Endothelial cell (in vitro differentiated cells): ENCODE measurements around the gene UBXN4. TPM values are rescaled to one million over a fixed set of nuclear protein-coding genes. Genes with fewer than 3 reads are reported as not detected.

Experiments
- DNase-seq: peaks from one replicate; pipeline ENCODE4 v3.0.0; 2021; ENCODE audit warnings: low spot score
- H3K27ac Mint-ChIP-seq: one replicate; pipeline ENCODE4 v1.8.0; 2021; ENCODE audit warnings: mixed read lengths, inconsistent platforms; ENCODE audit not compliant: unreplicated experiment
- H3K27me3 Mint-ChIP-seq: one replicate; pipeline ENCODE4 v1.8.0; 2021; ENCODE audit warnings: mild to moderate bottlenecking, moderate library complexity, mixed read lengths, inconsistent platforms; ENCODE audit not compliant: unreplicated experiment
- H3K36me3 Mint-ChIP-seq: one replicate; pipeline ENCODE4 v1.8.0; 2021; ENCODE audit warnings: mild to moderate bottlenecking, low read depth, mixed read lengths, inconsistent platforms; ENCODE audit not compliant: unreplicated experiment
- H3K4me1 Mint-ChIP-seq: one replicate; pipeline ENCODE4 v1.8.0; 2021; ENCODE audit warnings: mild to moderate bottlenecking, mixed read lengths, inconsistent platforms; ENCODE audit not compliant: unreplicated experiment
- H3K4me3 Mint-ChIP-seq: one replicate; pipeline ENCODE4 v1.8.0; 2021; ENCODE audit warnings: mild to moderate bottlenecking, mixed read lengths, inconsistent platforms; ENCODE audit not compliant: unreplicated experiment
- H3K9me3 Mint-ChIP-seq: one replicate; pipeline ENCODE4 v1.8.0; 2021; ENCODE audit warnings: mixed read lengths, inconsistent platforms; ENCODE audit not compliant: unreplicated experiment
- total RNA-seq: library from RNA; stranded (reverse); fragmentation: NEBNext Ultra II Directional; extraction: Animal tissue kit (Norgen Biotek cat#: 25700); gene quantifications from one replicate; pipeline ENCODE4 v1.2.1, GENCODE V29; 2021; ENCODE audit not compliant: unreplicated experiment
- TF ChIP-seq, protein P1 (sequence below): fragments of 200-600 bp; sonication (generic); IDR thresholded peaks from one replicate; pipeline ENCODE4 v1.5.0; 2021; ENCODE audit warnings: antibody characterized with exemption; ENCODE audit not compliant: unreplicated experiment

The UBXN4 gene
- total RNA-seq, 1 donor from 2014 or later = 101 TPM

DNA sequence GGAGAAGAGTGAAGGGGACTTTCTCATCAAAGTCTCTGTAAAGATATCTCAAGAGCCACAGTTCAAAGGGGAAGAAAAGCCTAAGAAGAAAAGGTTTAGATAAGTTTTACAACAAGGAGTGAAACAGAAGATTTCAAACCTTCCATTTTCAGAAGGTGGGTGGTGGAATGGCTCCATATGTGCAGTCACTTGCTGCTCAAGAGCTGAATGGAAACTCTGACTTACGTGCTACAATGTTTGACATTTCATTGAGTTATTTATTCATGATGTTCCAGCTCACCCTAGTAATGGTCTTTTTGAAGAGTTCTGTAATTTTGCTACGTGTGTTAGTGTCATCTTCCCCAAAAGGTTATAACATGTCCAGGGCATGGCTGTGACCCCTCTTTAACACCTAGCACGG, 73.6 kb downstream of the UBXN4 start:
- H3K4me3 Mint-ChIP-seq = no peak overlapping the region
- H3K9me3 Mint-ChIP-seq = no peaks in the 10 kb centered on the region
- peaks cover 2% of the 10 kb centered on the region for H3K4me1 Mint-ChIP-seq
- no peak overlapping the region for H3K27ac Mint-ChIP-seq
- TF ChIP-seq, protein P1, sequence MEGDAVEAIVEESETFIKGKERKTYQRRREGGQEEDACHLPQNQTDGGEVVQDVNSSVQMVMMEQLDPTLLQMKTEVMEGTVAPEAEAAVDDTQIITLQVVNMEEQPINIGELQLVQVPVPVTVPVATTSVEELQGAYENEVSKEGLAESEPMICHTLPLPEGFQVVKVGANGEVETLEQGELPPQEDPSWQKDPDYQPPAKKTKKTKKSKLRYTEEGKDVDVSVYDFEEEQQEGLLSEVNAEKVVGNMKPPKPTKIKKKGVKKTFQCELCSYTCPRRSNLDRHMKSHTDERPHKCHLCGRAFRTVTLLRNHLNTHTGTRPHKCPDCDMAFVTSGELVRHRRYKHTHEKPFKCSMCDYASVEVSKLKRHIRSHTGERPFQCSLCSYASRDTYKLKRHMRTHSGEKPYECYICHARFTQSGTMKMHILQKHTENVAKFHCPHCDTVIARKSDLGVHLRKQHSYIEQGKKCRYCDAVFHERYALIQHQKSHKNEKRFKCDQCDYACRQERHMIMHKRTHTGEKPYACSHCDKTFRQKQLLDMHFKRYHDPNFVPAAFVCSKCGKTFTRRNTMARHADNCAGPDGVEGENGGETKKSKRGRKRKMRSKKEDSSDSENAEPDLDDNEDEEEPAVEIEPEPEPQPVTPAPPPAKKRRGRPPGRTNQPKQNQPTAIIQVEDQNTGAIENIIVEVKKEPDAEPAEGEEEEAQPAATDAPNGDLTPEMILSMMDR = no peak
- H3K36me3 Mint-ChIP-seq = peaks cover 3% of the 10 kb centered on the region
- H3K27me3 Mint-ChIP-seq = peaks cover 2% of the 10 kb centered on the region
- DNase-seq = no peak

DNA sequence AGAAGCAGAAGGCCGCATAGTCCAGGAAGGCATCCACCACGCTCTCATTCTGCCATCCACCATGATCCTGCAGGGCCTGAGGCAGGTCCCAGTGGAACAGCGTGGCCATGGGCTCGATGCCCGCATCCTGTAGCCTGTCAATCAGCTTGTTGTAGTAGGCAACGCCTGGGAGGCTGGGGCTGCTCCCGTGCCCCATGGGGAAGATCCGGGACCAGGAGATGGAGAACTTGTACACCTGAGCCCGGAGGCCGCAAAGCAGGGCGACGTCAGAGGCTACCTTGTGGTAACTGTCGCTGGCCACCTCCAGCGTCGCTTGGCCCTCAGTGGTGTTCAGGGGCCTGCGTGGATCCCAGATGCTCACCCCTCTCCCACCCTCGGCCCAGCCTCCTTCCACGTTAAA, 75.8 kb downstream of the UBXN4 start:
- no peak overlapping the region for H3K27ac Mint-ChIP-seq
- no peak overlapping the region for H3K4me3 Mint-ChIP-seq
- peaks cover 4% of the 10 kb centered on the region for H3K4me1 Mint-ChIP-seq
- TF ChIP-seq, protein P1 = no peak
- no peak for DNase-seq
- H3K36me3 Mint-ChIP-seq = peaks cover 4% of the 10 kb centered on the region
- H3K27me3 Mint-ChIP-seq = peaks cover 3% of the 10 kb centered on the region
- H3K9me3 Mint-ChIP-seq = no peaks in the 10 kb centered on the region

DNA sequence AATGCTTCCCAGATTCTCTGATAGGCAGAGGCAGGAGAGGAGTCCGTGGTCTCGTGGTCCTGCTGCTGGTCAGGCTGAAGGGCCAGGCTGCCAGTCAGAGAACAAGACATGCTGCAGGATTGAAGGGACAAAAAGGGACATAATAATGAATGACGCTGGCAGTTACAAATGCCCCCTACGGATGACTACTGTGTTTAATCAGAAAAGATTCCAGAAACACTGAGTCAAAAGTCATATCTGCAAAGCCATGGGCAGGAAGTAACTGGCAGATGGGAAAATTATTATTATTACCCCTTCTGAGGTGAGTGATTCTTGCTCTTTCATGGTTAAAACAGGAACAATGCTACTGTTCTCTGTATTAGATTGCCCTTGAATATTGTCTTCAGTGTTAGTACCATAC, 76.3 kb downstream of the UBXN4 start:
- peaks cover 9% of the 10 kb centered on the region for H3K36me3 Mint-ChIP-seq
- DNase-seq = no peak
- TF ChIP-seq, protein P1 = no peak
- H3K4me1 Mint-ChIP-seq = peaks cover 4% of the 10 kb centered on the region
- H3K27ac Mint-ChIP-seq = no peak overlapping the region
- peaks cover 3% of the 10 kb centered on the region for H3K27me3 Mint-ChIP-seq
- H3K9me3 Mint-ChIP-seq = peaks cover 4% of the 10 kb centered on the region
- H3K4me3 Mint-ChIP-seq = no peak overlapping the region

DNA sequence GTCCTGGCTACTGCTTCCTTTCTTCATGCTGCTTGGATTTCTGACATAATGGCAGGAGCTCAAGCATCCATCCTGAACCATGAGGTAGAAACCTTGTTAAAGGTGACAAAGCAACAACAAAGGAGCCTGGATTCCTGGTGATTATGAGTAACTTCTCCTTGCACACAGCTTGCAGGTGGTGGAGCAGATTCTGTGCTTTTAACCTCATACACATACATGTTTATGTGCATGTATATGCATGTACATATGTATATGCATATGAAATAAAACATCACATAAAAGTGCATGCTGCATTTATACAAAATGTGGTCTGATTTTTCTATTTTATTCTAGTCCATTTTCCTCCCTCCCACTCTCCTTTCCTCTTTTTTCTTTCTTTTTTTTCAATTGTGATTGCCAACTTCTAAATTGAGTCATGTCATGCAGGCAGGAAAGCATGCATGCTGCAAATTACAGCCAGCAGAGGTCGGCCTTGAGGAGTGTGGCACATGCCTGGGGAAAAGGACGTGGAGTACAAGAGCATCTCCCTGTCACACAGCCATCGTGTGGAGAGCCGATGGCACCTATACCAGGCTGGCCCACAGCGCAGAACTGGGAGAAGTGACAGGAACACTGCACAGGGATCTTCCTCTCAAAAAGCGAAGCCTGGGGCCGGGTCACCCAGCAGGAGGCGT, 77.4 kb downstream of the UBXN4 start:
- TF ChIP-seq, protein P1 = no peak
- no peak overlapping the region for H3K27ac Mint-ChIP-seq
- peaks cover 8% of the 10 kb centered on the region for H3K27me3 Mint-ChIP-seq
- H3K9me3 Mint-ChIP-seq = peaks cover 7% of the 10 kb centered on the region
- H3K4me1 Mint-ChIP-seq = peaks cover 4% of the 10 kb centered on the region
- DNase-seq = no peak
- H3K36me3 Mint-ChIP-seq = peaks cover 14% of the 10 kb centered on the region
- H3K4me3 Mint-ChIP-seq = no peak overlapping the region

DNA sequence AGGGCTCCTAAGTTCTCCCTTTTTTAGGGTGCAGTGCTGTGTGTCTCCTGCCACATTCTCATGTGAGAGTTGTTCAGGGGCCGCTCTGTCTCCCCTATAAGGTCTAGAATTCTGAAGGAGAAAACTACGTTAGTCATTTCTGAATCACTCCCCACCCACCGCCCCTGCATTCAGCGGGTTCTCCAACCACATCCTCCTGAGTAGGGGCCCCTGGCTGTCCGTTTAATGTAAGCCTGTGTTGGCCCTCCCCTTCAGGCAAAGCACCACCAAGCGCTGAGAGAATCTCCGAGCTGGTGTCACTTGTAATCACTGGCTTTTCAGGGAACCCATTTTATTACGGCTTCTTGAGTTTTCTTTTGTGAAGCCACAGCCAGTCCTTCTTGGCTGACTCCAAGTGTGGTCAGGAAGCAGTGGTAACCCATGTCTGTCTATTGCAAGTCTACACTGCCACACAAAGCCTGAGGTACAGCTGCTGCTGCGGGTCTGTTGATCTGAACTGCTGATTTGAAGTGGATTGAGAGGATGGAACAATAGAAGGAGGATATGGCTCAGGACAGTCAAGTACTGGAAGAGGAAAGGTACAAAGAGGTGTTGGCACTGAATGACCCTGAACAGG, 78.5 kb downstream of the UBXN4 start:
- DNase-seq = no peak
- H3K36me3 Mint-ChIP-seq = peaks cover 14% of the 10 kb centered on the region
- peaks cover 7% of the 10 kb centered on the region for H3K4me1 Mint-ChIP-seq
- TF ChIP-seq, protein P1 = no peak
- H3K4me3 Mint-ChIP-seq = no peak overlapping the region
- no peak overlapping the region for H3K27ac Mint-ChIP-seq
- peaks cover 8% of the 10 kb centered on the region for H3K27me3 Mint-ChIP-seq
- peaks cover 7% of the 10 kb centered on the region for H3K9me3 Mint-ChIP-seq
